IMR-90 (cell line): ENCODE measurements around the gene TRIM6. TPM values are rescaled to one million over a fixed set of nuclear protein-coding genes. Genes with fewer than 3 reads are reported as not detected.

Source experiments
- ATAC-seq: fragments of 200-7000 bp; cut with Tn5 transposase; 2 replicates; pipeline ENCODE4 v1.9.1; 2020; ENCODE audit warnings: low read depth, mild to moderate bottlenecking, moderate library complexity
- BruUV-seq: library from RNA; stranded (reverse); fragments of 400-500 nt; replicated peaks from 2 replicates; lab custom pipeline; 2021; lab: Mats Ljungman, UMichigan
- CTCF ChIA-PET: fragments of 300-600 bp; formaldehyde crosslinking; extraction: SDS; loops from one replicate; lab custom pipeline; 2021; ENCODE audit warnings: antibody characterized with exemption; lab: Yijun Ruan, JAX
- POLR2A ChIA-PET: fragments of 300-600 bp; sonication (Branson Sonifier 250); formaldehyde crosslinking; loops from one replicate; lab custom pipeline; 2022; ENCODE audit warnings: antibody characterized with exemption; ENCODE audit not compliant: unreplicated experiment; lab: Charles Lee
- DNase-seq: peaks from one replicate; pipeline ENCODE4 v3.0.0; 2013
- H2AFZ ChIP-seq: replicated peaks from 2 replicates; pipeline ENCODE3; 2013; ENCODE audit warnings: low read length, mild to moderate bottlenecking; ENCODE audit not compliant: poor library complexity
- H2AK5ac ChIP-seq: 2 replicates; pipeline ENCODE4 v1.6.1; 2013; ENCODE audit warnings: low read depth, low read length, inconsistent platforms
- H2AK9ac ChIP-seq: replicated peaks from 2 replicates; pipeline ENCODE3; 2013; ENCODE audit warnings: mild to moderate bottlenecking, low read depth, low read length, moderate library complexity; ENCODE audit not compliant: poor library complexity
- H2BK120ac ChIP-seq: 2 replicates; pipeline ENCODE4 v1.6.1; 2013; ENCODE audit warnings: low read depth, low read length, inconsistent platforms
- H2BK15ac ChIP-seq: 3 replicates; pipeline ENCODE4 v1.6.1; 2013; ENCODE audit warnings: low read depth, low read length, inconsistent platforms
- H2BK20ac ChIP-seq: 2 replicates; pipeline ENCODE4 v1.6.1; 2013; ENCODE audit warnings: low read depth, mild to moderate bottlenecking, inconsistent platforms, low read length, moderate library complexity
- H2BK5ac ChIP-seq: 2 replicates; pipeline ENCODE4 v1.6.1; 2013; ENCODE audit warnings: mild to moderate bottlenecking, low read depth, low read length, inconsistent platforms; ENCODE audit not compliant: poor library complexity, severe bottlenecking
- H3K14ac ChIP-seq: replicated peaks from 2 replicates; pipeline ENCODE4 v1.6.1; 2013; ENCODE audit warnings: low read depth, low read length, inconsistent platforms
- H3K18ac ChIP-seq: 2 replicates; pipeline ENCODE4 v1.6.1; 2013; ENCODE audit warnings: low read depth, low read length, control low read depth
- H3K23ac ChIP-seq: 2 replicates; pipeline ENCODE4 v1.6.1; 2013; ENCODE audit warnings: low read depth, low read length, inconsistent platforms
- H3K27ac ChIP-seq: 2 replicates; pipeline ENCODE4 v1.5.1; 2013; ENCODE audit warnings: mild to moderate bottlenecking, control low read depth, low read length; ENCODE audit not compliant: insufficient read depth
- H3K27me3 ChIP-seq: 2 replicates; pipeline ENCODE4 v1.6.1; 2013; ENCODE audit warnings: low read length; ENCODE audit not compliant: control insufficient read depth, insufficient read depth
- H3K36me3 ChIP-seq: 2 replicates; pipeline ENCODE4 v1.6.1; 2013; ENCODE audit warnings: low read length, mixed read lengths; ENCODE audit not compliant: control insufficient read depth, insufficient read depth
- H3K4ac ChIP-seq: 2 replicates; pipeline ENCODE4 v1.6.1; 2013; ENCODE audit warnings: low read depth, low read length, inconsistent platforms
- H3K4me1 ChIP-seq: 2 replicates; pipeline ENCODE4 v1.6.1; 2013; ENCODE audit warnings: low read length, mixed read lengths; ENCODE audit not compliant: control insufficient read depth, insufficient read depth
- H3K4me2 ChIP-seq: 2 replicates; pipeline ENCODE4 v1.6.1; 2013; ENCODE audit warnings: low read depth, mild to moderate bottlenecking, control low read depth, low read length, moderate library complexity
- H3K4me3 ChIP-seq: 2 replicates; pipeline ENCODE4 v1.5.1; 2013; ENCODE audit warnings: low read depth, mild to moderate bottlenecking, control low read depth, low read length, moderate library complexity; ENCODE audit not compliant: insufficient read depth
- H3K56ac ChIP-seq: 2 replicates; pipeline ENCODE4 v1.6.1; 2013; ENCODE audit warnings: low read length, inconsistent platforms; ENCODE audit not compliant: insufficient read depth; ENCODE audit errors: extremely low read depth
- H3K79me1 ChIP-seq, 2 experiments: 2 replicates each; pipeline ENCODE4 v1.6.1; 2013; ENCODE audit warnings: low read length in 2 of 2, inconsistent platforms in 1 of 2, low read depth in 1 of 2
- H3K9ac ChIP-seq: 2 replicates; pipeline ENCODE4 v1.6.1; 2013; ENCODE audit warnings: low read depth, low read length, control low read depth
- H3K9me1 ChIP-seq: 2 replicates; pipeline ENCODE4 v1.6.1; 2013; ENCODE audit warnings: low read length, inconsistent platforms; ENCODE audit not compliant: insufficient read depth
- H3K9me3 ChIP-seq: 2 replicates; pipeline ENCODE4 v1.6.1; 2013; ENCODE audit warnings: low read length; ENCODE audit not compliant: control insufficient read depth, insufficient read depth
- H4K20me1 ChIP-seq: 2 replicates; pipeline ENCODE4 v1.6.1; 2013; ENCODE audit warnings: low read length, inconsistent platforms; ENCODE audit not compliant: insufficient read depth
- H4K5ac ChIP-seq: 2 replicates; pipeline ENCODE4 v1.6.1; 2013; ENCODE audit warnings: mild to moderate bottlenecking, low read depth, low read length, control low read depth
- H4K8ac ChIP-seq, 2 experiments: 2 replicates each; pipeline ENCODE4 v1.6.1; 2013; ENCODE audit warnings: low read depth in 2 of 2, low read length in 2 of 2, control low read depth in 1 of 2, inconsistent platforms in 1 of 2
- H4K91ac ChIP-seq: 2 replicates; pipeline ENCODE4 v1.6.1; 2013; ENCODE audit warnings: low read depth, low read length, inconsistent platforms; ENCODE audit not compliant: insufficient read depth
- BHLHE40 ChIP-seq: fragments of 150-350 bp; IDR thresholded peaks from 2 replicates; pipeline ENCODE4 v1.6.1; 2016; ENCODE audit warnings: mild to moderate bottlenecking, low read depth, low read length
- CEBPB ChIP-seq: IDR thresholded peaks from 2 replicates; pipeline ENCODE4 v1.6.1; 2012; ENCODE audit warnings: low read depth, low read length, improper control_type of control experiment
- CHD1 ChIP-seq: IDR thresholded peaks from 2 replicates; pipeline ENCODE4 v1.6.1; 2012; ENCODE audit warnings: low read depth, low read length, improper control_type of control experiment
- CTCF ChIP-seq: conservative IDR thresholded peaks from 2 replicates; pipeline ENCODE4 v1.5.1; 2012; ENCODE audit warnings: mild to moderate bottlenecking, low read depth, low read length, improper control_type of control experiment
- FOS ChIP-seq: fragments of 150-350 bp; IDR thresholded peaks from 2 replicates; pipeline ENCODE4 v1.6.1; 2016; ENCODE audit warnings: low read depth, low read length
- MAFK ChIP-seq: IDR thresholded peaks from 2 replicates; pipeline ENCODE4 v1.6.1; 2012; ENCODE audit warnings: low read depth, low read length, improper control_type of control experiment
- MAZ ChIP-seq: IDR thresholded peaks from 2 replicates; pipeline ENCODE4 v1.6.1; 2012; ENCODE audit warnings: low read depth, mild to moderate bottlenecking, low read length, improper control_type of control experiment, moderate library complexity, borderline replicate concordance
- MXI1 ChIP-seq: IDR thresholded peaks from 2 replicates; pipeline ENCODE4 v1.6.1; 2012; ENCODE audit warnings: low read depth, mild to moderate bottlenecking, low read length, moderate library complexity, borderline replicate concordance
- NFE2L2 ChIP-seq: fragments of 150-350 bp; IDR thresholded peaks from 2 replicates; pipeline ENCODE4 v1.6.1; 2016; ENCODE audit warnings: low read depth, mild to moderate bottlenecking, low read length
- POLR2A ChIP-seq: IDR thresholded peaks from 2 replicates; pipeline ENCODE4 v1.6.1; 2012; ENCODE audit warnings: mild to moderate bottlenecking, low read depth, low read length
- RAD21 ChIP-seq: IDR thresholded peaks from 2 replicates; pipeline ENCODE4 v1.6.1; 2012; ENCODE audit warnings: low read length, improper control_type of control experiment
- RCOR1 ChIP-seq: IDR thresholded peaks from 2 replicates; pipeline ENCODE4 v1.6.1; 2012; ENCODE audit warnings: mild to moderate bottlenecking, low read length, improper control_type of control experiment; ENCODE audit not compliant: insufficient replicate concordance
- RFX5 ChIP-seq: IDR thresholded peaks from 2 replicates; pipeline ENCODE4 v1.8.0; 2012; ENCODE audit warnings: low read depth, mild to moderate bottlenecking, low read length, moderate library complexity
- SMC3 ChIP-seq: fragments of 150-350 bp; IDR thresholded peaks from 2 replicates; pipeline ENCODE4 v1.6.1; 2016; ENCODE audit warnings: low read depth, mild to moderate bottlenecking, antibody characterized with exemption, low read length, moderate library complexity
- WGBS, 2 experiments: methylation state at CpG; one replicate each; pipeline versions ENCODE4 v1.1.5 to v1.1.7; 2013; ENCODE audit warnings: missing lambda C conversion rate in 2 of 2; ENCODE audit not compliant: insufficient read length in 1 of 2; ENCODE audit errors: extremely low coverage in 2 of 2; 5-methylcytosine and 5-hydroxymethylcytosine counted together
- dilution Hi-C: fragments of 300-500 bp; cut with HindIII; formaldehyde crosslinking; loops from one replicate; pipeline ENCODE4 v1.14.3; 2018; ENCODE audit warnings: low sequenced_read_pairs; ENCODE audit not compliant: unreplicated experiment
- in situ Hi-C: fragments of 300-500 bp; cut with MboI; formaldehyde crosslinking; loops from 3 replicates; pipeline ENCODE4 v1.14.3; 2019; ENCODE audit warnings: low sequenced_read_pairs, inconsistent platforms, mixed read lengths
- intact Hi-C: fragments of 100-400 bp; cut with micrococcal nuclease; formaldehyde crosslinking; loops from 2 replicates; pipeline ENCODE4 v1.10.0; 2022
- polyA plus RNA-seq, 3 experiments: library from polyadenylated mRNA; depleted of rRNA; stranded (reverse); fragments of >200 nt; gene quantifications; 2 replicates each; pipeline ENCODE4 v1.2.3, GENCODE V29; 2012; ENCODE audit warnings: low replicate concordance in 1 of 3
- total RNA-seq: library from RNA; depleted of rRNA; stranded (reverse); fragments of >200 nt; gene quantifications from 2 replicates; pipeline ENCODE4 v1.2.3, GENCODE V29; 2012
- TF ChIP-seq, protein P1 (sequence below): fragments of 150-350 bp; IDR thresholded peaks from 2 replicates; pipeline ENCODE4 v1.6.1; 2016; ENCODE audit warnings: low read depth, mild to moderate bottlenecking, low read length, moderate library complexity, borderline replicate concordance
- TF ChIP-seq, protein P2 (sequence below): fragments of 150-350 bp; IDR thresholded peaks from 2 replicates; pipeline ENCODE4 v1.6.1; 2017; ENCODE audit warnings: mild to moderate bottlenecking, antibody characterized with exemption, low read length, low read depth

Gene TRIM6
- total and polyA plus RNA-seq, 2 of the 4 experiments (the other 2 are of a cell fraction): 3.9 to 4.7 TPM

DNA sequence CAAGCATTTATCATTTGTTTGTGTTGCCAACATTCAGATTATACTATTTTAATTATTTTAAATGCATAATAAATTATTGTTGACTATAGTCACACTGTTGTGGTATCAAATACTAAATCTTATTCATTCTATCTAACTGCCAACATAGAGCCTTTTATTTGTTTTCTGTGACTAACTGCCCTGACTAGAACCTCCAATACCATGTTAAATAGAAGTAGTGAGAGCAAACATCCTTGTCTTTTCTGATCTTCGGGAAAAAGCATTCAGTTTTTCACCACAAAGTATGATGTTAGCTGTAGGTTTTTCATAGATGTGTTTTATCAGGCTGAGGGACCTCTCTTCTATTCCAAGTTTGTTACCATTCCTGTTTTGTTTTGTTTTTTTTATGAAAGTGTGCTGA, 43.5 kb downstream of the TRIM6 start:
- H3K36me3 ChIP-seq: peaks cover 3% of the 10 kb centered on the region
- dilution Hi-C loops: no loop called here
- no peaks in the 10 kb centered on the region for H4K20me1 ChIP-seq
- no peak overlapping the region for H2AK9ac ChIP-seq
- H3K4me3 ChIP-seq: no peak overlapping the region
- H2AK5ac ChIP-seq: no peak overlapping the region
- ChIA-PET CTCF (no interaction called here), POLR2A (interaction anchor here (0.6 kb wide), 1 partner anchor 45 kb away, joined by 5 read pairs; no protein-coding TSS in a partner anchor)
- H3K4ac ChIP-seq: no peak overlapping the region
- no peak overlapping the region for H3K14ac ChIP-seq
- no TSS peak for BruUV-seq
- H2BK5ac ChIP-seq: no peak overlapping the region
- H3K9me1 ChIP-seq: no peaks in the 10 kb centered on the region
- intact Hi-C loops: no loop called here
- no peak overlapping the region for H4K5ac ChIP-seq
- no peak overlapping the region for H3K27ac ChIP-seq
- H2BK120ac ChIP-seq: no peak overlapping the region
- TF ChIP-seq, protein P1, sequence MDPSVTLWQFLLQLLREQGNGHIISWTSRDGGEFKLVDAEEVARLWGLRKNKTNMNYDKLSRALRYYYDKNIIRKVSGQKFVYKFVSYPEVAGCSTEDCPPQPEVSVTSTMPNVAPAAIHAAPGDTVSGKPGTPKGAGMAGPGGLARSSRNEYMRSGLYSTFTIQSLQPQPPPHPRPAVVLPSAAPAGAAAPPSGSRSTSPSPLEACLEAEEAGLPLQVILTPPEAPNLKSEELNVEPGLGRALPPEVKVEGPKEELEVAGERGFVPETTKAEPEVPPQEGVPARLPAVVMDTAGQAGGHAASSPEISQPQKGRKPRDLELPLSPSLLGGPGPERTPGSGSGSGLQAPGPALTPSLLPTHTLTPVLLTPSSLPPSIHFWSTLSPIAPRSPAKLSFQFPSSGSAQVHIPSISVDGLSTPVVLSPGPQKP: no peak
- TF ChIP-seq RCOR1 (no peak), RFX5 (no peak), NFE2L2 (no peak), FOS (no peak), SMC3 (no peak), CTCF (no peak), CHD1 (no peak), MAZ (no peak), BHLHE40 (no peak), RAD21 (no peak), POLR2A (no peak), MAFK (no peak), CEBPB (no peak), MXI1 (no peak)
- TF ChIP-seq, protein P2, sequence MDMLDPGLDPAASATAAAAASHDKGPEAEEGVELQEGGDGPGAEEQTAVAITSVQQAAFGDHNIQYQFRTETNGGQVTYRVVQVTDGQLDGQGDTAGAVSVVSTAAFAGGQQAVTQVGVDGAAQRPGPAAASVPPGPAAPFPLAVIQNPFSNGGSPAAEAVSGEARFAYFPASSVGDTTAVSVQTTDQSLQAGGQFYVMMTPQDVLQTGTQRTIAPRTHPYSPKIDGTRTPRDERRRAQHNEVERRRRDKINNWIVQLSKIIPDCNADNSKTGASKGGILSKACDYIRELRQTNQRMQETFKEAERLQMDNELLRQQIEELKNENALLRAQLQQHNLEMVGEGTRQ: no peak
- no peak overlapping the region for H3K18ac ChIP-seq
- no peak overlapping the region for H2BK15ac ChIP-seq
- no peak overlapping the region for H3K9ac ChIP-seq
- no peak overlapping the region for H2BK20ac ChIP-seq
- in situ Hi-C loops: no loop called here
- no peaks in the 10 kb centered on the region for H3K9me3 ChIP-seq
- ATAC-seq: no peak
- H3K79me1 ChIP-seq: no peaks in the 10 kb centered on the region
- H4K91ac ChIP-seq: no peak overlapping the region
- no peak overlapping the region for H3K4me2 ChIP-seq
- H4K8ac ChIP-seq: no peak overlapping the region
- no peak overlapping the region for H3K56ac ChIP-seq
- H2AFZ ChIP-seq: no peak overlapping the region
- WGBS, 2 experiments: no CpG with 5 or more reads among the region's 1 CpG
- no peaks in the 10 kb centered on the region for H3K4me1 ChIP-seq
- no peak for DNase-seq
- H3K27me3 ChIP-seq: no peaks in the 10 kb centered on the region
- H3K23ac ChIP-seq: no peak overlapping the region
